Suprapubic skin (tissue), 4 donors: ENCODE measurements around the gene SCAPER. TPM values are rescaled to one million over a fixed set of nuclear protein-coding genes. Genes with fewer than 3 reads are reported as not detected.

Experiments used
- DNase-seq, 2 donors: peaks; one replicate each; pipeline ENCODE4 v3.0.0-alpha.2; 2019; ENCODE audit warnings: low spot score in 2 of 2
- H3K27ac ChIP-seq: fragments of 200-600 bp; sonication (generic); one replicate; pipeline ENCODE4 v1.5.1; 2019
- H3K27me3 ChIP-seq: fragments of 200-600 bp; sonication (generic); one replicate; pipeline ENCODE4 v1.5.1; 2019
- H3K36me3 ChIP-seq: fragments of 200-600 bp; sonication (generic); one replicate; pipeline ENCODE4 v1.5.1; 2019
- H3K4me1 ChIP-seq: fragments of 200-600 bp; sonication (generic); one replicate; pipeline ENCODE4 v1.5.1; 2019
- H3K4me3 ChIP-seq: fragments of 200-600 bp; sonication (generic); one replicate; pipeline ENCODE4 v1.5.1; 2019; ENCODE audit warnings: mild to moderate bottlenecking
- H3K9me3 ChIP-seq: fragments of 200-600 bp; sonication (generic); one replicate; pipeline ENCODE4 v1.5.1; 2019
- EP300 ChIP-seq: sonication (generic); formaldehyde crosslinking; IDR thresholded peaks from one replicate; pipeline ENCODE4 v1.6.1; 2017; ENCODE audit warnings: antibody characterized with exemption
- POLR2A ChIP-seq, 2 donors: fragments of 450-650 bp; IDR thresholded peaks; one replicate each; pipeline ENCODE4 v1.6.1; 2017; ENCODE audit warnings: antibody characterized with exemption in 2 of 2, mild to moderate bottlenecking in 2 of 2, moderate library complexity in 2 of 2
- POLR2AphosphoS5 ChIP-seq, 3 donors: sonication (generic); formaldehyde crosslinking; IDR thresholded peaks; one replicate each; pipeline ENCODE4 v1.6.1; 2017; ENCODE audit warnings: antibody characterized with exemption in 3 of 3
- WGBS: methylation state at CpG from one replicate; pipeline ENCODE4 v1.1.5; 2018; 5-methylcytosine and 5-hydroxymethylcytosine counted together
- total RNA-seq, 4 donors: library from RNA; depleted of rRNA; stranded (reverse); fragments of >200 nt; gene quantifications; one replicate each; pipeline ENCODE4 v1.1.0, GENCODE V29; 2016
- TF ChIP-seq, protein P1 (sequence below), 2 donors: fragments of 200-600 bp in 1 of 2; fragments of 450-650 bp in 1 of 2; sonication (generic) in 1 of 2; IDR thresholded peaks; one replicate each; pipeline ENCODE4 v1.5.1; 2016 to 2019; ENCODE audit warnings: antibody characterized with exemption in 2 of 2, mild to moderate bottlenecking in 1 of 2, moderate library complexity in 1 of 2

The SCAPER gene
- total RNA-seq, 4 donors from 2014 or later: 26.3 to 61.4 (median 37.3) TPM

DNA sequence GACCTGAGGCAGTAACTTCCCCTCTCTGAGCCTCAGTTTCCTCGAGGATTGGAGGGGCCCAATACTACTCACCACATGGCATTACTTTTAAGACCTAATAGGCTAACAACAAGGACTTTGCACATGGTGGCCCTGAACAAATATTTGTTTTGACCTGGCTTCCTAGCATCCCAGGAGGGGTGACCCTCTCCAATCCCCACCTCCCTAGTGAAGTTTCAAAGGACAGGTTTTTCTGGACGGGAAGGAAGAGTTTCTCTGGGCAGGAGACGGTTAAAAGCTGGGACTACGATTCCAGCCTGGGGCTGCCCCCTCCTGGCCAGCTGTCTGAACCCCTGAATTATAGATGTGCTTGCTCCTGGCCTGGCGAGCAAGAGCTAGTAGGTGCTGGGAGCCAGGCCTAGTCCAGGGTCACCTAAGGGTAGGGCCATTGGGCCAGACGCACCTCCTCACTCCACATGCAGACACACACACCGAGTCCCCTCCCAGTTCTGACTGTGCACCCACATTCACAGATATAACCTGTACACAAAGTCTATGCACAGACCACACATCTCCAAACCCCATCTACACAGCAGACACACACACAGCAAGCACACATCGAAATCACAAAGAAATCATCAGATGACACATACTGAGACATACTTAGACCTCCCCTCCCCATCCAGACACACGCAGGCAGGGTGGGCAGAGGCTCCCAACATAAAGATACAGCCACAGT lies 571.3 kb downstream of the SCAPER start:
- TF ChIP-seq, protein P1, sequence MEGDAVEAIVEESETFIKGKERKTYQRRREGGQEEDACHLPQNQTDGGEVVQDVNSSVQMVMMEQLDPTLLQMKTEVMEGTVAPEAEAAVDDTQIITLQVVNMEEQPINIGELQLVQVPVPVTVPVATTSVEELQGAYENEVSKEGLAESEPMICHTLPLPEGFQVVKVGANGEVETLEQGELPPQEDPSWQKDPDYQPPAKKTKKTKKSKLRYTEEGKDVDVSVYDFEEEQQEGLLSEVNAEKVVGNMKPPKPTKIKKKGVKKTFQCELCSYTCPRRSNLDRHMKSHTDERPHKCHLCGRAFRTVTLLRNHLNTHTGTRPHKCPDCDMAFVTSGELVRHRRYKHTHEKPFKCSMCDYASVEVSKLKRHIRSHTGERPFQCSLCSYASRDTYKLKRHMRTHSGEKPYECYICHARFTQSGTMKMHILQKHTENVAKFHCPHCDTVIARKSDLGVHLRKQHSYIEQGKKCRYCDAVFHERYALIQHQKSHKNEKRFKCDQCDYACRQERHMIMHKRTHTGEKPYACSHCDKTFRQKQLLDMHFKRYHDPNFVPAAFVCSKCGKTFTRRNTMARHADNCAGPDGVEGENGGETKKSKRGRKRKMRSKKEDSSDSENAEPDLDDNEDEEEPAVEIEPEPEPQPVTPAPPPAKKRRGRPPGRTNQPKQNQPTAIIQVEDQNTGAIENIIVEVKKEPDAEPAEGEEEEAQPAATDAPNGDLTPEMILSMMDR (IDR thresholded peaks at IDR 0.05): peak in 1 of 2 donors; percentile 7
- TF ChIP-seq EP300: no peak
- DNase-seq: no peak
- Histone ChIP-seq H3K27ac (no peak overlapping the region), H3K27me3 (peaks cover 72% of the 10 kb centered on the region), H3K36me3 (no peaks in the 10 kb centered on the region), H3K4me3 (no peak overlapping the region), H3K4me1 (peaks cover 34% of the 10 kb centered on the region), H3K9me3 (no peaks in the 10 kb centered on the region)
- 60% methylated on average over 8 of the region's 9 CpGs for WGBS

DNA sequence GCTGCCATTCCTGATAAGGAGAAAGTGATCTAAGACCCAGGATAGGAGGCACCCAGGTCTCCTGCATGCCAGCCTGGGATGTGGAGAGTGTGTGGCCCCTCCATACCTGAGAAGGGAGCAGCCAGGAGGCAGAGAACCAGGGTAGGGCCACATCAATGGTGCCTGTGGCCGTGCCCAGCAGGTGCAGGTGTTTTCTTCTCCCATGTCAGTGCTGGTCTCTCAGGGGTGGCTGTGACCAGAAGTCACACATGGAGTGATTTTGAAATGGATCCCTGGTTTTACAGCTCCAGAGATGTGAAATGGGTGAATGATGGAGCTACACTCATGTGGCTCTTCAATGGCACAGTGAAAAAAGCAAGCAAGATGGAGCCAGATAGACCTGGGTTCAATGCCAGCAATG lies 571.8 kb downstream of the SCAPER start:
- DNase-seq: no peak
- no peaks in the 10 kb centered on the region for H3K9me3 ChIP-seq
- TF ChIP-seq, protein P1 (IDR thresholded peaks at IDR 0.05): no peak
- TF ChIP-seq POLR2AphosphoS5 (IDR thresholded peaks at IDR 0.05) (no peak), EP300 (no peak), POLR2A (IDR thresholded peaks at IDR 0.05) (no peak)
- H3K36me3 ChIP-seq: no peaks in the 10 kb centered on the region
- no peak overlapping the region for H3K27ac ChIP-seq
- peaks cover 69% of the 10 kb centered on the region for H3K27me3 ChIP-seq
- no peak overlapping the region for H3K4me3 ChIP-seq
- peaks cover 33% of the 10 kb centered on the region for H3K4me1 ChIP-seq
- WGBS: no CpG with 5 or more reads among the region's 1 CpG

DNA sequence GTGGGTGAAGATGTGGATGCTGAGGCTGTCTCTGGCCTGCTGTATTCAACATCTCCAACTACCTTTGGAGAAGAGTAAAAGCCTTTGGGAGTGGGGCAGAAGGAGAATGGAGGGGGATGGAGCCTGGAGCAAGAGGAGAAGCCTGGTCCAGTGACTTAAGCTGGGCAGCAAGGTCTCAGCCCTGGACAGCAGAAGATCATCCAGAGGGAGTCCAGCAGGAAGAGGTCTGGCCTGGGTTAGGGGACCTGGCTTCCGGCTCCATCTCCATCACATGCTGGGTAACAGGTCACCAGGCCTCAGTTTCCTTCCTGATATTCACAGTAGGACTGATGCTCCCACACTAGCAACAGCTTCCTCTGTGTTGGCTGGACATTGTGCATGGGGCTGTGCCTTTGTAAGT lies 572.3 kb downstream of the SCAPER start:
- DNase-seq: no peak
- peaks cover 28% of the 10 kb centered on the region for H3K4me1 ChIP-seq
- no peaks in the 10 kb centered on the region for H3K36me3 ChIP-seq
- 100% methylated on average over 1 of the region's 1 CpG for WGBS
- peaks cover 69% of the 10 kb centered on the region for H3K27me3 ChIP-seq
- no peaks in the 10 kb centered on the region for H3K9me3 ChIP-seq
- no peak overlapping the region for H3K27ac ChIP-seq
- TF ChIP-seq POLR2AphosphoS5 (IDR thresholded peaks at IDR 0.05): no peak
- no peak for TF ChIP-seq EP300
- TF ChIP-seq POLR2A (IDR thresholded peaks at IDR 0.05): no peak
- TF ChIP-seq, protein P1 (IDR thresholded peaks at IDR 0.05): no peak
- no peak overlapping the region for H3K4me3 ChIP-seq

DNA sequence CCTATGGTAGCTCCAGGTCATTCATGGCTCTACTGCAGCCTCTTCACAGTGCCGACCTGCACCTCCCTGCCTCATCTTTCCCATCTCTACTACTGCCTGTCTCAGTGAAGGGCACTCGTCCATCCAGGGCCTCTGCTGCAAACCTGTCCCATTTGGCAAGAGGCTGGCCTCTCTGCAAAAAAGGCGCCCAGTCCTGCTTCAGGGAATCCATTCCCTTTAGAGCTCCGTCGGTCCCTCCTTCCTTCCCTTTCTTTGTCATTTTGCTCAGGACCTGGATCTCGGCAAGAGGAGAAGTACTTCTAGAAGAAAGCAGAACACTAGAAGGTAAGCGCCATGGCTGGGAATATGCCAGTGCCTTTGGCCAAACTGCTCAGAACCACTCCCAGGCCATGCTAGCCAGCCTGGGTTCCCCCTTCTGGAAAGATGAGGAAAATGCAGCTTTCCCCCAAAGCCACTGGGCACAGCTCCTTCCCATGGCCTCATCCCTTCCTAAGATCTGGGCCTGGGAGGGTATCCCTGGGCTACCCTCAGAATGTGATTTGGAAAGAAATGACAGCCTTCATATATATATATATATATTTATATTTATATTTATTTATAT lies 575.0 kb downstream of the SCAPER start:
- Histone ChIP-seq H3K27me3 (peaks cover 54% of the 10 kb centered on the region), H3K9me3 (no peaks in the 10 kb centered on the region), H3K36me3 (no peaks in the 10 kb centered on the region), H3K27ac (no peak overlapping the region), H3K4me1 (peaks cover 2% of the 10 kb centered on the region), H3K4me3 (no peak overlapping the region)
- 73% methylated on average over 7 of the region's 7 CpGs for WGBS
- TF ChIP-seq, protein P1 (IDR thresholded peaks at IDR 0.05): peak in 1 of 2 donors; percentile 38
- TF ChIP-seq POLR2A (IDR thresholded peaks at IDR 0.05): no peak
- DNase-seq: no peak

DNA sequence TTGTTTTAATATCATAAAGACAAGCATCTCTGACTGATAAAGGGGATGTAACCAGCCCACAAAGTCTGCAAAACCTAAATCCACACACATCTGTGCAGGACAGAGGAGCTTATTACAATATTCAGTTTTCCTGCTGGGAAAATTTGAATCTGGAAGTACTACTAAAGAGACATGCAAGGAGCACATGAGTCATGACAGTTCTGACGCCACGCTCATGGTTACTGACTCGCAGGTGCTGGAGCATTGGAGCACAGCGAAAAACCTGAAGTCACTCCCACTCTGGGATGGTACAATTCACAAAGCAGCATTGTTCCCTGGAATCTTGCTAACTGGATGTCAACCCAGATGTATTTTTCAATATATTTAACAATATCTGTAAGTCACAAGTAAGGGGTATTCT lies 576.2 kb downstream of the SCAPER start:
- H3K4me3 ChIP-seq: no peak overlapping the region
- no peaks in the 10 kb centered on the region for H3K9me3 ChIP-seq
- TF ChIP-seq, protein P1 (IDR thresholded peaks at IDR 0.05): no peak
- TF ChIP-seq EP300 (no peak), POLR2AphosphoS5 (IDR thresholded peaks at IDR 0.05) (no peak), POLR2A (IDR thresholded peaks at IDR 0.05) (no peak)
- no peak overlapping the region for H3K27ac ChIP-seq
- 64% methylated on average over 4 of the region's 4 CpGs for WGBS
- no peaks in the 10 kb centered on the region for H3K4me1 ChIP-seq
- H3K36me3 ChIP-seq: no peaks in the 10 kb centered on the region
- DNase-seq: no peak
- H3K27me3 ChIP-seq: peaks cover 42% of the 10 kb centered on the region
